SK-N-SH (cell line): ENCODE measurements around the gene TAS2R30. TPM values are rescaled to one million over a fixed set of nuclear protein-coding genes. Genes with fewer than 3 reads are reported as not detected.

Experiments
- CTCF ChIA-PET: fragments of 300-600, 350-600 bp; formaldehyde crosslinking; extraction: SDS; loops from one replicate; lab custom pipeline; 2021; lab: Yijun Ruan, JAX
- POLR2A ChIA-PET: fragments of 350-600 bp; sonication (Branson Sonifier 250); formaldehyde crosslinking; extraction: SDS; loops from one replicate; lab custom pipeline; 2020; ENCODE audit warnings: antibody characterized with exemption, inconsistent platforms; lab: Yijun Ruan, JAX
- DNase-seq: peaks from one replicate; pipeline ENCODE4 v3.0.0; 2012
- H2AFZ ChIP-seq: fragments of 200-600 bp; sonication (generic); 2 replicates; pipeline ENCODE4 v1.8.1; 2016; ENCODE audit warnings: antibody characterized with exemption, mild to moderate bottlenecking, low read depth
- H3F3A ChIP-seq: fragments of 200-600 bp; sonication (generic); replicated peaks from 2 replicates; pipeline ENCODE3; 2016; ENCODE audit warnings: antibody characterized with exemption, mild to moderate bottlenecking; ENCODE audit not compliant: insufficient read depth
- H3K27ac ChIP-seq, 2 experiments: fragments of 200-500 bp in 1 of 2; fragments of 200-600 bp in 1 of 2; sonication (Bioruptor generic) in 1 of 2; sonication (generic), shearing (Covaris generic) in 1 of 2; 2 replicates each; pipeline versions ENCODE4 v1.5.1 to v1.6.1; 2014 to 2016; ENCODE audit warnings: low read depth in 2 of 2, inconsistent platforms in 1 of 2, low read length in 1 of 2, mild to moderate bottlenecking in 1 of 2, mixed read lengths in 1 of 2
- H3K27me3 ChIP-seq: fragments of 200-600 bp; sonication (generic), shearing (Covaris generic); 2 replicates; pipeline ENCODE4 v1.6.1; 2016; ENCODE audit warnings: mixed run types; ENCODE audit not compliant: insufficient read depth
- H3K36me3 ChIP-seq, 2 experiments: fragments of 200-500 bp in 1 of 2; fragments of 200-600 bp in 1 of 2; sonication (Bioruptor generic) in 1 of 2; sonication (generic) in 1 of 2; replicated peaks in 1 of 2; 2 replicates each; pipeline versions ENCODE3 to v1.5.1; 2014 to 2016; ENCODE audit warnings: low read length in 1 of 2, mild to moderate bottlenecking in 1 of 2; ENCODE audit not compliant: insufficient read depth in 2 of 2, control insufficient read depth in 1 of 2
- H3K4me1 ChIP-seq, 2 experiments: fragments of 200-500 bp in 1 of 2; fragments of 200-600 bp in 1 of 2; sonication (Bioruptor generic) in 1 of 2; sonication (generic), shearing (Covaris generic) in 1 of 2; 2 replicates each; pipeline versions ENCODE4 v1.5.1 to v1.6.1; 2014 to 2016; ENCODE audit warnings: low read depth in 1 of 2, low read length in 1 of 2, mixed run types in 1 of 2; ENCODE audit not compliant: insufficient read depth in 2 of 2, control insufficient read depth in 1 of 2
- H3K4me2 ChIP-seq: fragments of 200-600 bp; sonication (generic), shearing (Covaris generic); 2 replicates; pipeline ENCODE4 v1.6.1; 2017; ENCODE audit warnings: mixed run types
- H3K4me3 ChIP-seq, 2 experiments: fragments of 200-500 bp in 1 of 2; fragments of 200-600 bp in 1 of 2; sonication (Bioruptor generic) in 1 of 2; sonication (generic), shearing (Covaris generic) in 1 of 2; 2 replicates each; pipeline versions ENCODE4 v1.5.1 to v1.8.1; 2014 to 2016; ENCODE audit warnings: low read depth in 2 of 2, inconsistent platforms in 1 of 2, low read length in 1 of 2, mild to moderate bottlenecking in 1 of 2, mixed read lengths in 1 of 2, moderate library complexity in 1 of 2
- H3K79me2 ChIP-seq: fragments of 200-600 bp; sonication (generic); 2 replicates; pipeline ENCODE4 v1.8.1; 2017; ENCODE audit warnings: mild to moderate bottlenecking; ENCODE audit not compliant: insufficient read depth
- H3K9ac ChIP-seq: fragments of 200-600 bp; sonication (generic); 2 replicates; pipeline ENCODE4 v1.6.1; 2017; ENCODE audit warnings: mixed run types
- H3K9me2 ChIP-seq: fragments of 200-600 bp; sonication (generic); 2 replicates; pipeline ENCODE4 v1.6.1; 2017; ENCODE audit warnings: mixed run types
- H3K9me3 ChIP-seq: fragments of 200-600 bp; sonication (generic); 2 replicates; pipeline ENCODE4 v1.6.1; 2017; ENCODE audit warnings: mixed run types, mild to moderate bottlenecking, moderate library complexity
- H4K20me1 ChIP-seq: fragments of 200-600 bp; sonication (generic); 2 replicates; pipeline ENCODE4 v1.6.1; 2017; ENCODE audit warnings: mild to moderate bottlenecking, mixed run types; ENCODE audit not compliant: insufficient read depth
- CHD2 ChIP-seq: fragments of 150-350 bp; IDR thresholded peaks from 2 replicates; pipeline ENCODE4 v1.6.1; 2018; ENCODE audit warnings: low read length; ENCODE audit not compliant: partially characterized antibody
- CTCF ChIP-seq: fragments of 200-600 bp; sonication (generic); IDR thresholded peaks from 2 replicates; pipeline ENCODE4 v1.6.1; 2017; ENCODE audit warnings: antibody characterized with exemption, mild to moderate bottlenecking, moderate library complexity
- EP300 ChIP-seq, 2 experiments: IDR thresholded peaks; 2 replicates each; pipeline versions ENCODE4 v1.4.0 to v1.6.1; 2012; ENCODE audit warnings: borderline replicate concordance in 1 of 2, low read depth in 1 of 2, low read length in 1 of 2
- FOSL2 ChIP-seq: IDR thresholded peaks from 2 replicates; pipeline ENCODE4 v1.4.0; 2012; ENCODE audit warnings: low read depth, mild to moderate bottlenecking, moderate library complexity, borderline replicate concordance
- FOXJ3 ChIP-seq: sonication (generic); formaldehyde crosslinking; IDR thresholded peaks from 2 replicates; pipeline ENCODE4 v1.5.1; 2020; ENCODE audit warnings: mild to moderate bottlenecking, missing genetic modification reagents
- FOXM1 ChIP-seq: IDR thresholded peaks from 2 replicates; pipeline ENCODE4 v1.4.0; 2012; ENCODE audit warnings: low read depth, mild to moderate bottlenecking
- GABPA ChIP-seq: IDR thresholded peaks from 2 replicates; pipeline ENCODE4 v1.4.0; 2012; ENCODE audit warnings: low read depth, mild to moderate bottlenecking
- GATA2 ChIP-seq: sonication (generic); formaldehyde crosslinking; IDR thresholded peaks from 2 replicates; pipeline ENCODE4 v1.5.0; 2020; ENCODE audit warnings: mild to moderate bottlenecking, missing genetic modification reagents
- JUND ChIP-seq: IDR thresholded peaks from 2 replicates; pipeline ENCODE4 v1.4.0; 2012
- MAX ChIP-seq: IDR thresholded peaks from 2 replicates; pipeline ENCODE4 v1.4.0; 2012; ENCODE audit warnings: low read depth
- MXI1 ChIP-seq: IDR thresholded peaks from 2 replicates; pipeline ENCODE4 v1.6.1; 2012; ENCODE audit warnings: mild to moderate bottlenecking, low read depth, low read length, improper control_type of control experiment
- NFIC ChIP-seq: IDR thresholded peaks from 2 replicates; pipeline ENCODE4 v1.4.0; 2012; ENCODE audit warnings: borderline replicate concordance
- NRF1 ChIP-seq: IDR thresholded peaks from 2 replicates; pipeline ENCODE4 v1.6.1; 2012; ENCODE audit warnings: low read depth, mild to moderate bottlenecking, low read length
- PBX3 ChIP-seq: IDR thresholded peaks from 2 replicates; pipeline ENCODE4; 2012
- POLR2AphosphoS5 ChIP-seq: IDR thresholded peaks from 2 replicates; pipeline ENCODE4 v1.6.1; 2012; ENCODE audit warnings: low read depth, low read length
- RAD21 ChIP-seq: IDR thresholded peaks from 2 replicates; pipeline ENCODE4 v1.6.1; 2012; ENCODE audit warnings: mild to moderate bottlenecking, low read length
- RCOR1 ChIP-seq: fragments of 150-350 bp; IDR thresholded peaks from 2 replicates; pipeline ENCODE4 v1.6.1; 2017; ENCODE audit warnings: antibody characterized with exemption, low read length
- RFX5 ChIP-seq: IDR thresholded peaks from 2 replicates; pipeline ENCODE4 v1.6.1; 2012; ENCODE audit warnings: mild to moderate bottlenecking, improper control_type of control experiment, low read length
- RXRA ChIP-seq: IDR thresholded peaks from 2 replicates; pipeline ENCODE4 v1.4.0; 2012; ENCODE audit warnings: low read depth, mild to moderate bottlenecking, borderline replicate concordance
- SIN3A ChIP-seq: IDR thresholded peaks from 2 replicates; pipeline ENCODE4 v1.6.1; 2012; ENCODE audit warnings: low read depth, mild to moderate bottlenecking, low read length, moderate library complexity, borderline replicate concordance
- SMC3 ChIP-seq: IDR thresholded peaks from 2 replicates; pipeline ENCODE4 v1.6.1; 2012; ENCODE audit warnings: low read depth, low read length, improper control_type of control experiment
- TAF1 ChIP-seq: IDR thresholded peaks from 2 replicates; pipeline ENCODE4 v1.6.1; 2012; ENCODE audit warnings: low read depth, mild to moderate bottlenecking, low read length, moderate library complexity, borderline replicate concordance
- TCF12 ChIP-seq: IDR thresholded peaks from 2 replicates; pipeline ENCODE4 v1.4.0; 2012
- TEAD4 ChIP-seq: IDR thresholded peaks from 2 replicates; pipeline ENCODE4 v1.4.0; 2012; ENCODE audit warnings: mild to moderate bottlenecking, borderline replicate concordance; ENCODE audit not compliant: insufficient read depth
- USF1 ChIP-seq: IDR thresholded peaks from 2 replicates; pipeline ENCODE4 v1.4.0; 2012; ENCODE audit warnings: low read depth, borderline replicate concordance
- ZBTB33 ChIP-seq: IDR thresholded peaks from 2 replicates; pipeline ENCODE4 v1.4.0; 2012; ENCODE audit warnings: low read depth, borderline replicate concordance
- WGBS: methylation state at CpG from one replicate; pipeline ENCODE4 v1.1.6; 2017; ENCODE audit warnings: low lambda C conversion rate; 5-methylcytosine and 5-hydroxymethylcytosine counted together
- polyA plus RNA-seq, 3 experiments: library from polyadenylated mRNA; depleted of rRNA; stranded (reverse); fragments of >200 nt; gene quantifications; 2 replicates each; pipeline ENCODE4 v1.2.3, GENCODE V29; 2012

TAS2R30 gene
- polyA plus RNA-seq, 1 of the 3 experiments (the other 2 are of a cell fraction) = 0.05 TPM

GRCh38 chr12:11150832-11151231, 16.4 kb upstream of the TAS2R30 start (continued):
- no peak for TF ChIP-seq SIN3A
- no peak for TF ChIP-seq TEAD4
- no peak for TF ChIP-seq FOSL2
- TF ChIP-seq CHD2 = no peak
- TF ChIP-seq USF1 = no peak
- no peak for TF ChIP-seq POLR2AphosphoS5
- no peak for TF ChIP-seq RXRA
- no peak for TF ChIP-seq MXI1

- Histone ChIP-seq H3K9me3 (no peaks in the 10 kb centered on the region), H2AFZ (no peak overlapping the region), H3K9me2 (no peaks in the 10 kb centered on the region), H3K79me2 (peaks cover 66% of the 10 kb centered on the region), H3K4me3 (no peak overlapping the region), H3K4me1 (no peaks in the 10 kb centered on the region), H4K20me1 (0 out of 2 replicates have a peak, but pooled peaks cover 7% of the 10 kb centered on the region), H3K27me3 (no peaks in the 10 kb centered on the region), H3F3A (no peaks in the 10 kb centered on the region), H3K9ac (no peak overlapping the region)
- ChIA-PET CTCF (no interaction called here), POLR2A (no interaction called here)
- no peak for DNase-seq
- 100% methylated on average over 1 of the region's 1 CpG for WGBS
- TF ChIP-seq GATA2 = no peak
- TF ChIP-seq CTCF = no peak
- TF ChIP-seq TCF12 = no peak
- no peak for TF ChIP-seq TAF1
- no peak for TF ChIP-seq FOXM1
- TF ChIP-seq NRF1 = no peak
- TF ChIP-seq PBX3 = no peak
- no peak for TF ChIP-seq JUND
- TF ChIP-seq MAX = no peak
- no peak for TF ChIP-seq ZBTB33
- no peak for TF ChIP-seq NFIC
- TF ChIP-seq FOXJ3 = no peak
- TF ChIP-seq RCOR1 = no peak
- TF ChIP-seq RFX5 = no peak
- TF ChIP-seq EP300 (IDR thresholded peaks at IDR 0.05; ENCODE audit: borderline replicate concordance in 1 of 2, low read depth in 1 of 2, low read length in 1 of 2) = no peak
- no peak for TF ChIP-seq MXI1
- no peak for TF ChIP-seq SMC3
- no peak for TF ChIP-seq GABPA
- TF ChIP-seq SIN3A = no peak
- TF ChIP-seq RAD21 = no peak
- TF ChIP-seq, all 33 proteins: peak for 0
- H3K27ac ChIP-seq = no peak overlapping the region
- H3K36me3 ChIP-seq = peaks cover 4 to 17% of the 10 kb centered on the region in 2 experiments
- H3K4me2 ChIP-seq = no peak overlapping the region
Measured at GRCh38 chr12:11147420-11147819, 13.0 kb upstream of the TAS2R30 start.
